Activated T-cell treated with anti-CD3 and anti-CD28 coated beads for 1 hour (primary cell): Measurements from ENCODE around the gene DNAJC10.

Source experiments
- DNase-seq: peaks from one replicate; pipeline ENCODE4 v3.0.0-alpha.2; 2020; ENCODE audit warnings: low read depth

The DNAJC10 gene

GRCh38 chr2:182834293-182834692, 118.2 kb downstream of the DNAJC10 start:
- no peak for DNase-seq

- DNase-seq, result no peak
Measured at GRCh38 chr2:182836451-182836850, 120.4 kb downstream of the DNAJC10 start.
